Neural progenitor cell (in vitro differentiated cells): ENCODE measurements around the gene ADAMTS3. TPM values are rescaled to one million over a fixed set of nuclear protein-coding genes. Genes with fewer than 3 reads are reported as not detected.

Experiments used
- DNase-seq: peaks from one replicate; pipeline ENCODE4 v3.0.0-alpha.2; 2016; ENCODE audit warnings: low spot score
- H2AFZ ChIP-seq: fragments of 200-600 bp; sonication (generic); replicated peaks from 2 replicates; pipeline ENCODE4 v1.6.1; 2016; ENCODE audit warnings: antibody characterized with exemption
- H3F3A ChIP-seq: fragments of 200-600 bp; sonication (generic); 2 replicates; pipeline ENCODE4 v1.6.1; 2016; ENCODE audit warnings: antibody characterized with exemption, low read depth
- H3K27ac ChIP-seq: fragments of 200-600 bp; sonication (generic); 2 replicates; pipeline ENCODE4 v1.5.1; 2016; ENCODE audit warnings: mild to moderate bottlenecking
- H3K27me3 ChIP-seq: fragments of 200-600 bp; sonication (generic); 2 replicates; pipeline ENCODE4 v1.6.1; 2016; ENCODE audit warnings: mild to moderate bottlenecking, moderate library complexity
- H3K36me3 ChIP-seq: fragments of 200-600 bp; sonication (generic); 2 replicates; pipeline ENCODE4 v1.5.1; 2016
- H3K4me1 ChIP-seq: fragments of 200-600 bp; sonication (generic); 2 replicates; pipeline ENCODE4 v1.6.1; 2016; ENCODE audit warnings: mixed run types
- H3K4me2 ChIP-seq: fragments of 200-600 bp; sonication (generic); 2 replicates; pipeline ENCODE4 v1.6.1; 2016
- H3K4me3 ChIP-seq: fragments of 200-600 bp; sonication (generic); 2 replicates; pipeline ENCODE4 v1.5.1; 2016
- H3K79me2 ChIP-seq: fragments of 200-600 bp; sonication (generic); 2 replicates; pipeline ENCODE4 v1.6.1; 2016; ENCODE audit warnings: low read depth
- H3K9ac ChIP-seq: fragments of 200-600 bp; sonication (generic); 2 replicates; pipeline ENCODE4 v1.6.1; 2016
- H3K9me3 ChIP-seq: fragments of 200-600 bp; sonication (generic); 2 replicates; pipeline ENCODE4 v1.5.1; 2016; ENCODE audit warnings: low read depth
- H4K20me1 ChIP-seq: fragments of 200-600 bp; sonication (generic); 2 replicates; pipeline ENCODE4 v1.6.1; 2016; ENCODE audit warnings: low read depth
- H3K27ac Mint-ChIP-seq: 3 replicates; pipeline ENCODE4 v1.8.0; 2021; ENCODE audit warnings: mixed read lengths
- H3K27me3 Mint-ChIP-seq: 2 replicates; pipeline ENCODE4 v1.8.0; 2022; ENCODE audit warnings: low read depth, mild to moderate bottlenecking, inconsistent platforms, moderate library complexity, mixed read lengths; ENCODE audit not compliant: insufficient read depth
- H3K36me3 Mint-ChIP-seq: 3 replicates; pipeline ENCODE4 v1.8.0; 2021; ENCODE audit warnings: mixed read lengths
- H3K4me1 Mint-ChIP-seq: 3 replicates; pipeline ENCODE4 v1.8.0; 2021; ENCODE audit warnings: mixed read lengths
- H3K4me3 Mint-ChIP-seq: 3 replicates; pipeline ENCODE4 v1.8.0; 2021; ENCODE audit warnings: mild to moderate bottlenecking, moderate library complexity, mixed read lengths
- H3K9me3 Mint-ChIP-seq: 3 replicates; pipeline ENCODE4 v1.8.0; 2020; ENCODE audit warnings: mixed read lengths
- CTCF ChIP-seq: fragments of 200-600 bp; sonication (generic); IDR thresholded peaks from 2 replicates; pipeline ENCODE4 v1.5.1; 2017; ENCODE audit warnings: antibody characterized with exemption, mild to moderate bottlenecking
- EZH2 ChIP-seq: fragments of 200-600 bp; sonication (generic); IDR thresholded peaks from 2 replicates; pipeline ENCODE4 v1.6.1; 2017; ENCODE audit warnings: antibody characterized with exemption, mild to moderate bottlenecking, moderate library complexity
- EZH2phosphoT487 ChIP-seq: fragments of 200-600 bp; sonication (generic); IDR thresholded peaks from 2 replicates; pipeline ENCODE4 v1.6.1; 2017; ENCODE audit warnings: antibody characterized with exemption
- total RNA-seq: library from RNA; depleted of rRNA; stranded (reverse); fragments of >200 nt; gene quantifications from 2 replicates; pipeline ENCODE4 v1.2.3, GENCODE V29; 2015; ENCODE audit warnings: low replicate concordance

The ADAMTS3 gene
- total RNA-seq, 1 donor from 2014 or later = 2.1 TPM

GRCh38 chr4:72525938-72526337 is 43.1 kb downstream of the ADAMTS3 start:
- Mint-ChIP-seq H3K4me1 (no peaks in the 10 kb centered on the region), H3K27me3 (no peaks in the 10 kb centered on the region), H3K27ac (no peak overlapping the region), H3K9me3 (peaks cover 5% of the 10 kb centered on the region), H3K4me3 (no peak overlapping the region), H3K36me3 (peaks cover 11% of the 10 kb centered on the region)
- H4K20me1 ChIP-seq = no peaks in the 10 kb centered on the region
- no peak overlapping the region for H2AFZ ChIP-seq
- peaks cover 5% of the 10 kb centered on the region for H3F3A ChIP-seq
- no peaks in the 10 kb centered on the region for H3K4me1 ChIP-seq
- H3K79me2 ChIP-seq = no peaks in the 10 kb centered on the region
- no peak overlapping the region for H3K9ac ChIP-seq
- H3K9me3 ChIP-seq = peaks cover 4% of the 10 kb centered on the region
- no peak overlapping the region for H3K4me2 ChIP-seq
- no peaks in the 10 kb centered on the region for H3K36me3 ChIP-seq
- no peak overlapping the region for H3K4me3 ChIP-seq
- DNase-seq = no peak
- H3K27ac ChIP-seq = no peak overlapping the region
- H3K27me3 ChIP-seq = no peaks in the 10 kb centered on the region
- TF ChIP-seq CTCF (no peak), EZH2 (no peak), EZH2phosphoT487 (no peak)

- Mint-ChIP-seq H3K27ac (no peak overlapping the region), H3K4me3 (no peak overlapping the region)
- no peaks in the 10 kb centered on the region for H3K27me3 ChIP-seq
Observed at GRCh38 chr4:72522440-72522839, 46.6 kb downstream of the ADAMTS3 start.

GRCh38 chr4:72513227-72513626 is 55.8 kb downstream of the ADAMTS3 start:
- H2AFZ ChIP-seq = no peak overlapping the region
- TF ChIP-seq EZH2phosphoT487 = no peak
- TF ChIP-seq CTCF = no peak
- TF ChIP-seq EZH2 = no peak
- H3K27ac ChIP-seq = no peak overlapping the region
- H3K79me2 ChIP-seq = no peaks in the 10 kb centered on the region
- no peak overlapping the region for H3K4me3 ChIP-seq
- no peaks in the 10 kb centered on the region for H3K4me1 ChIP-seq
- no peak for DNase-seq
- no peaks in the 10 kb centered on the region for H3K9me3 ChIP-seq
- H3F3A ChIP-seq = no peaks in the 10 kb centered on the region
- Mint-ChIP-seq H3K27me3 (no peaks in the 10 kb centered on the region), H3K27ac (no peak overlapping the region), H3K4me3 (no peak overlapping the region), H3K9me3 (peaks cover 27% of the 10 kb centered on the region), H3K4me1 (no peaks in the 10 kb centered on the region), H3K36me3 (peaks cover 2% of the 10 kb centered on the region)
- no peaks in the 10 kb centered on the region for H4K20me1 ChIP-seq
- no peak overlapping the region for H3K4me2 ChIP-seq
- no peaks in the 10 kb centered on the region for H3K36me3 ChIP-seq
- H3K27me3 ChIP-seq = no peaks in the 10 kb centered on the region
- H3K9ac ChIP-seq = no peak overlapping the region

More at GRCh38 chr4:72522440-72522839, 46.6 kb downstream of the ADAMTS3 start:
- Histone ChIP-seq H3K4me1 (no peaks in the 10 kb centered on the region), H4K20me1 (no peaks in the 10 kb centered on the region), H3K9me3 (peaks cover 4% of the 10 kb centered on the region), H3F3A (no peaks in the 10 kb centered on the region), H3K27ac (no peak overlapping the region), H3K4me3 (no peak overlapping the region), H3K79me2 (no peaks in the 10 kb centered on the region), H3K36me3 (no peaks in the 10 kb centered on the region), H3K9ac (no peak overlapping the region), H3K4me2 (no peak overlapping the region), H2AFZ (no peak overlapping the region)
- TF ChIP-seq EZH2 = no peak
- TF ChIP-seq EZH2phosphoT487 = no peak
- no peak for TF ChIP-seq CTCF
- H3K9me3 Mint-ChIP-seq = peaks cover 12% of the 10 kb centered on the region
- H3K4me1 Mint-ChIP-seq = no peaks in the 10 kb centered on the region
- H3K36me3 Mint-ChIP-seq = peaks cover 11% of the 10 kb centered on the region
- H3K27me3 Mint-ChIP-seq = no peaks in the 10 kb centered on the region
- DNase-seq = no peak
